GM23338 (cell line): ENCODE data around the gene ZNF592. TPM values are rescaled to one million over a fixed set of nuclear protein-coding genes. Genes with fewer than 3 reads are reported as not detected.

Experiments used
- ATAC-seq: fragments of 200-7000 bp; cut with Tn5 transposase; 3 replicates; pipeline ENCODE4 v1.9.1; 2020
- DNase-seq: peaks from one replicate; pipeline ENCODE4 v3.0.0-alpha.2; 2015; ENCODE audit warnings: low spot score
- H2AFZ ChIP-seq: fragments of 200-600 bp; sonication (generic); 2 replicates; pipeline ENCODE4 v1.8.0; 2016; ENCODE audit warnings: antibody characterized with exemption, mild to moderate bottlenecking, moderate library complexity
- H3F3A ChIP-seq: fragments of 200-600 bp; sonication (generic); replicated peaks from 2 replicates; pipeline ENCODE4 v1.8.0; 2017; ENCODE audit warnings: antibody characterized with exemption, mixed run types, low read depth
- H3K27ac ChIP-seq: fragments of 200-600 bp; sonication (generic); 2 replicates; pipeline ENCODE4 v1.6.1; 2016; ENCODE audit warnings: low read depth
- H3K27me3 ChIP-seq: fragments of 200-600 bp; sonication (generic); 2 replicates; pipeline ENCODE4 v1.8.0; 2016; ENCODE audit warnings: mild to moderate bottlenecking, mixed run types, moderate library complexity; ENCODE audit not compliant: insufficient read depth
- H3K36me3 ChIP-seq: fragments of 200-600 bp; sonication (generic); 2 replicates; pipeline ENCODE4 v1.8.0; 2016; ENCODE audit warnings: mild to moderate bottlenecking; ENCODE audit not compliant: insufficient read depth
- H3K4me1 ChIP-seq: fragments of 200-600 bp; sonication (generic); 2 replicates; pipeline ENCODE4 v1.8.0; 2016; ENCODE audit warnings: mild to moderate bottlenecking, moderate library complexity; ENCODE audit not compliant: insufficient read depth
- H3K4me2 ChIP-seq: fragments of 200-600 bp; sonication (generic); 2 replicates; pipeline ENCODE4 v1.7.1; 2017; ENCODE audit warnings: mixed run types
- H3K4me3 ChIP-seq: fragments of 200-600 bp; sonication (generic); 2 replicates; pipeline ENCODE4 v1.6.1; 2016; ENCODE audit warnings: mixed run types
- H3K79me2 ChIP-seq: fragments of 200-600 bp; sonication (generic); replicated peaks from 2 replicates; pipeline ENCODE4 v1.8.0; 2017; ENCODE audit warnings: mild to moderate bottlenecking; ENCODE audit not compliant: insufficient read depth
- H3K9me2 ChIP-seq: fragments of 200-600 bp; sonication (generic); 2 replicates; pipeline ENCODE4 v1.8.0; 2017; ENCODE audit not compliant: insufficient read depth
- H4K20me1 ChIP-seq: fragments of 200-600 bp; sonication (generic); replicated peaks from 2 replicates; pipeline ENCODE4 v1.8.0; 2017; ENCODE audit warnings: mild to moderate bottlenecking; ENCODE audit not compliant: insufficient read depth
- H3K27ac Mint-ChIP-seq: 2 replicates; pipeline ENCODE4 v1.8.0; 2020; ENCODE audit warnings: inconsistent platforms, mild to moderate bottlenecking, moderate library complexity, mixed read lengths
- H3K27me3 Mint-ChIP-seq: 3 replicates; pipeline ENCODE4 v1.8.0; 2022; ENCODE audit warnings: low read depth, mild to moderate bottlenecking, moderate library complexity, mixed read lengths, inconsistent platforms; ENCODE audit not compliant: insufficient read depth, poor library complexity
- H3K36me3 Mint-ChIP-seq: 3 replicates; pipeline ENCODE4 v1.8.0; 2021; ENCODE audit warnings: low read depth, mild to moderate bottlenecking, inconsistent platforms, moderate library complexity, mixed read lengths
- H3K4me1 Mint-ChIP-seq: 3 replicates; pipeline ENCODE4 v1.8.0; 2020; ENCODE audit warnings: mild to moderate bottlenecking, inconsistent platforms, mixed read lengths
- H3K4me3 Mint-ChIP-seq: 3 replicates; pipeline ENCODE4 v1.8.0; 2021; ENCODE audit warnings: moderate library complexity, mild to moderate bottlenecking, inconsistent platforms, mixed read lengths
- H3K9me3 Mint-ChIP-seq: 3 replicates; pipeline ENCODE4 v1.8.0; 2020; ENCODE audit warnings: moderate library complexity, mild to moderate bottlenecking, inconsistent platforms, mixed read lengths
- CREB1 ChIP-seq: fragments of 250-450 bp; sonication (Bioruptor Pico); IDR thresholded peaks from 2 replicates; pipeline ENCODE4 v1.5.0; 2020; ENCODE audit warnings: low read depth, mild to moderate bottlenecking, moderate library complexity
- CTCF ChIP-seq, 2 experiments: fragments of 200-600 bp in 1 of 2; sonication (generic) in 1 of 2; conservative IDR thresholded peaks; 2 replicates each; pipeline versions ENCODE4 v1.5.1 to v1.6.1; 2016 to 2017; ENCODE audit warnings: antibody characterized with exemption in 2 of 2, low read depth in 2 of 2, mild to moderate bottlenecking in 2 of 2, moderate library complexity in 1 of 2
- EZH2 ChIP-seq: fragments of 200-600 bp; sonication (generic); IDR thresholded peaks from one replicate; pipeline ENCODE4 v1.8.0; 2017; ENCODE audit warnings: antibody characterized with exemption, mild to moderate bottlenecking, low read depth; ENCODE audit not compliant: unreplicated experiment
- JUNB ChIP-seq: IDR thresholded peaks from one replicate; pipeline ENCODE4 v1.6.1; 2016; ENCODE audit warnings: antibody characterized with exemption; ENCODE audit not compliant: unreplicated experiment
- NANOG ChIP-seq: IDR thresholded peaks from 2 replicates; pipeline ENCODE4 v1.6.1; 2016; ENCODE audit warnings: antibody characterized with exemption, borderline replicate concordance
- POLR2AphosphoS5 ChIP-seq: IDR thresholded peaks from 2 replicates; pipeline ENCODE4 v1.6.1; 2016; ENCODE audit warnings: antibody characterized with exemption, low read depth
- REST ChIP-seq: IDR thresholded peaks from one replicate; pipeline ENCODE4 v1.6.1; 2018; ENCODE audit warnings: antibody characterized with exemption; ENCODE audit not compliant: unreplicated experiment
- STAT1 ChIP-seq: IDR thresholded peaks from one replicate; pipeline ENCODE4 v1.6.1; 2016; ENCODE audit warnings: antibody characterized with exemption; ENCODE audit not compliant: unreplicated experiment
- ZNF114 ChIP-seq: fragments of 250-450 bp; sonication (Bioruptor Pico); IDR thresholded peaks from 2 replicates; pipeline ENCODE4 v1.5.0; 2020; ENCODE audit warnings: mild to moderate bottlenecking, moderate library complexity
- ZNF331 ChIP-seq: fragments of 250-450 bp; sonication (Bioruptor Pico); IDR thresholded peaks from 2 replicates; pipeline ENCODE4 v1.5.0; 2020; ENCODE audit warnings: low read depth, mild to moderate bottlenecking, moderate library complexity
- polyA plus RNA-seq: library from polyadenylated mRNA; unstranded; fragments of >200 nt; fragmentation: Nextera tagmentation; extraction: Ambion mirVana; gene quantifications from 2 replicates; pipeline ENCODE4 v1.2.1, GENCODE V29; 2016
- total RNA-seq: library from RNA; depleted of rRNA; stranded (reverse); fragments of >200 nt; shearing (Covaris generic); gene quantifications from 2 replicates; pipeline ENCODE4 v1.2.3, GENCODE V29; 2014

The ZNF592 gene
- total and polyA plus RNA-seq, 2 experiments from 2014 or later = 4.4 to 21.4 TPM

DNA sequence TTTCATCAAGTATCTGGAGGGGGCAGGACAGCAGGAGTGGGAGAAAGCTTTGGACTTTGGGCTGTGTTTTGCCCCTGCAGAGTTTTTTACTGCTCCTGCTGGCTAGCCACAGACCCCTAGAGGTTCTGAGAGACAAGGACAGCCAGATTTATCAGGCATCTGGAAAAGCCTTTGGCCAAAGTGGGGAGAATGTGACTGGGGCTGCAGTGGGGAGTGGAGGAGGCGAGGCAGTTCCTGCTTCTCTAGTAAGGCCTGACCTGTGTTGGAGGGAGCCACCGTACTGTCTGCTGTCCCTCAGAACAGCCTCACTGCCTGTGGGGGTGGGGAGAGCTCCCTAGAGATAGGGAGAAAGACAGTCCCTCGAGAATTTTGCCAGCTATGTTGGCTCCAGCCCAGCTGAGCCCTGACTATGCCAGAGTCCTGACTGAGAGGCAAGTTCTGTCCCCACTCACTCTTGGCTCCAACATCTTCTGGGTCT lies 70.9 kb downstream of the ZNF592 start:
- 0 out of 2 replicates have a peak overlapping the region, but pooled peaks have one; percentile 15 for H3K27ac Mint-ChIP-seq
- peaks cover 43% of the 10 kb centered on the region for H3K4me1 Mint-ChIP-seq
- 0 out of 2 replicates have a peak overlapping the region, but pooled peaks have one; percentile 34 for H3K27ac ChIP-seq
- TF ChIP-seq REST (no peak), EZH2 (no peak), JUNB (no peak), POLR2AphosphoS5 (no peak), CREB1 (CRISPR knock-in tag) (no peak), STAT1 (no peak), CTCF (conservative IDR thresholded peaks at IDR 0.05; ENCODE audit: low read depth in 2 of 2) (peak in 1 of 2 experiments; percentile 8; a peak in 1 of 4 replicates)
- H3K27me3 Mint-ChIP-seq = peaks cover 9% of the 10 kb centered on the region
- H3K4me1 ChIP-seq = peaks cover 22% of the 10 kb centered on the region
- peak overlapping the region; percentile 80 for H3K4me2 ChIP-seq
- H3F3A ChIP-seq = 0 out of 2 replicates have a peak, but pooled peaks cover 5% of the 10 kb centered on the region
- H3K36me3 Mint-ChIP-seq = peaks cover 9% of the 10 kb centered on the region
- H3K4me3 Mint-ChIP-seq = peak overlapping the region; percentile 75; the same call in 2 of the 3 replicates
- no peaks in the 10 kb centered on the region for H3K9me2 ChIP-seq
- no peaks in the 10 kb centered on the region for H3K9me3 Mint-ChIP-seq
- no peaks in the 10 kb centered on the region; the same call in none of the 2 replicates for H4K20me1 ChIP-seq
- peaks cover 21% of the 10 kb centered on the region for H3K79me2 ChIP-seq
- H3K4me3 ChIP-seq = peak overlapping the region; percentile 52; the same call in 1 of the 2 replicates
- H3K27me3 ChIP-seq = peaks cover 5% of the 10 kb centered on the region; the same call in 1 of the 2 replicates
- peak; percentile 44 for DNase-seq
- ATAC-seq = no peak
- H2AFZ ChIP-seq = no peak overlapping the region
- no peaks in the 10 kb centered on the region for H3K36me3 ChIP-seq

DNA sequence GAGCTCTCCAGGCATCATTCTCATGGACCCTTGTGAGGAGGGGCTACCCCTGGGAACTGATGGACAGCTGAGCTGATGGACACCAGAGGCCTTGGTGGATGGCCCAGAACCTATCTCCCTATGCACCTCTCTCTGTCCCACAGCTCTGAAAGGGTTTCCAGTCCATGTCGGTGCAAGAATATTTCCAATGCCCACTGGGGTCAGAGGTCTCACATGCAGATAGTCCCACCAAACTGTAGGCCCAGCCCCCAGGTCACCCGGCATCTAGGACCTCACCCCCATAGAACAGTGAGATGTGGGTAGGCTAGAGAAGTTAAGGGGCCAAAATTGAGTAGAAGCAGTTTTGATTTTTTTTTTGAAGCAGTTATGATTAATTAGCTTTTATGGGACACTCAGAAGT lies 71.4 kb downstream of the ZNF592 start:
- Histone ChIP-seq H3K4me1 (peaks cover 22% of the 10 kb centered on the region), H3K4me2 (no peak overlapping the region), H3K4me3 (no peak overlapping the region), H3K9me2 (no peaks in the 10 kb centered on the region), H4K20me1 (no peaks in the 10 kb centered on the region; the same call in none of the 2 replicates), H3K79me2 (peaks cover 21% of the 10 kb centered on the region), H3K27me3 (peaks cover 5% of the 10 kb centered on the region; the same call in 1 of the 2 replicates), H3F3A (0 out of 2 replicates have a peak, but pooled peaks cover 5% of the 10 kb centered on the region), H3K27ac (no peak overlapping the region), H2AFZ (no peak overlapping the region), H3K36me3 (no peaks in the 10 kb centered on the region)
- H3K9me3 Mint-ChIP-seq = no peaks in the 10 kb centered on the region
- ATAC-seq = no peak
- H3K36me3 Mint-ChIP-seq = peaks cover 9% of the 10 kb centered on the region
- H3K27ac Mint-ChIP-seq = no peak overlapping the region
- H3K4me1 Mint-ChIP-seq = peaks cover 43% of the 10 kb centered on the region
- H3K27me3 Mint-ChIP-seq = peaks cover 9% of the 10 kb centered on the region
- DNase-seq = no peak
- H3K4me3 Mint-ChIP-seq = no peak overlapping the region
- TF ChIP-seq STAT1 (no peak), CTCF (conservative IDR thresholded peaks at IDR 0.05; ENCODE audit: low read depth in 2 of 2) (no peak), ZNF114 (CRISPR knock-in tag) (no peak), NANOG (no peak), JUNB (no peak), CREB1 (CRISPR knock-in tag) (no peak), EZH2 (no peak), ZNF331 (no peak), POLR2AphosphoS5 (no peak)
